Calu3 (cell line): ENCODE measurements around the gene SLAIN1. TPM values are rescaled to one million over a fixed set of nuclear protein-coding genes. Genes with fewer than 3 reads are reported as not detected.

Source experiments
- BruUV-seq: library from RNA; stranded (reverse); fragments of 400-500 nt; replicated peaks from 2 replicates; lab custom pipeline; 2021; lab: Mats Ljungman, UMichigan
- CTCF ChIA-PET: fragments of 300-600 bp; sonication (Branson Sonifier 250); formaldehyde crosslinking; loops from one replicate; lab custom pipeline; 2022; ENCODE audit warnings: antibody characterized with exemption; lab: Charles Lee
- DNase-seq: peaks from one replicate; pipeline ENCODE4 v3.0.0; 2022
- H3K27ac Mint-ChIP-seq: one replicate; pipeline ENCODE4 v1.8.0; 2022; ENCODE audit warnings: mixed read lengths; ENCODE audit not compliant: unreplicated experiment
- H3K27me3 Mint-ChIP-seq: one replicate; pipeline ENCODE4 v1.8.0; 2022; ENCODE audit warnings: mixed read lengths; ENCODE audit not compliant: unreplicated experiment
- H3K36me3 Mint-ChIP-seq: one replicate; pipeline ENCODE4 v1.8.0; 2022; ENCODE audit warnings: mild to moderate bottlenecking, moderate library complexity, mixed read lengths; ENCODE audit not compliant: insufficient read depth, unreplicated experiment
- H3K4me1 Mint-ChIP-seq: one replicate; pipeline ENCODE4 v1.8.0; 2022; ENCODE audit warnings: mild to moderate bottlenecking, low read depth, mixed read lengths; ENCODE audit not compliant: unreplicated experiment
- H3K4me3 Mint-ChIP-seq: one replicate; pipeline ENCODE4 v1.8.0; 2022; ENCODE audit warnings: mild to moderate bottlenecking, low read depth, moderate library complexity, mixed read lengths; ENCODE audit not compliant: unreplicated experiment
- H3K9me3 Mint-ChIP-seq: one replicate; pipeline ENCODE4 v1.8.0; 2022; ENCODE audit warnings: low read depth, mixed read lengths; ENCODE audit not compliant: unreplicated experiment
- CTCF ChIP-seq: fragments of 200-600 bp; IDR thresholded peaks from one replicate; pipeline ENCODE4 v1.8.0; 2022; ENCODE audit warnings: antibody characterized with exemption; ENCODE audit not compliant: unreplicated experiment
- intact Hi-C: fragments of 100-400 bp; cut with micrococcal nuclease; formaldehyde crosslinking; loops from one replicate; pipeline ENCODE4 v1.10.0; 2022; ENCODE audit not compliant: unreplicated experiment
- total RNA-seq: library from RNA; stranded (reverse); gene quantifications from 2 replicates; pipeline ENCODE4 v1.2.3, GENCODE V29; 2022

SLAIN1 gene
- total RNA-seq, 1 experiment from 2014 or later, result 4.1 TPM

DNA sequence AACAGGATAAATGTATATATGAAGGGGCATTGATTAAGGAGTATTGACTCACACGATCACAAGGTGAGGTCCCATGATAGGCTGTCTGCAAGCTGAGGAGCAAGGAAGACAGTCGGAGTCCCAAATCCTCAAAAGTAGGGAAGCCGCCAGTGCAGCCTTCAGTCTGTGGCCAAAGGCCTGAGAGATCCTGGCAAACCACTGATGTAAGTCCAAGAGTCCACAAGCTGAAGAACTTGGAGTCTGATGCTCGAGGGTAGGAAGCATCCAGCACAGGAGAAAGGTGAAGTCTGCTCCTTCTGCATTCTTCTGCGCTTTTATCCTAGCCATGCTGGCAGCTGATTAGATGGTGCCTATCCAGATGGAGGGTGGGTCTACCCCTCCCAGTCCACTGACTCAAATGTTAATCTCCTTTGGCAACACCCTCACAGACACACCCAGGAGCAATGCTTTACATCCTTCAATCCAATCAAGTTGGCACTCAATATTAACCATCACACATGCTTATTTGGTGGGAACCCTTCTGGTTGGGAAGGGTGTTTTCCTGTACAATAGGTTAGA lies 55.1 kb downstream of the SLAIN1 start:
- H3K27me3 Mint-ChIP-seq, result no peaks in the 10 kb centered on the region
- TF ChIP-seq CTCF, result no peak
- CTCF ChIA-PET, result interaction anchor here (1.3 kb wide), 1 partner anchor 159 kb away, joined by 6 read pairs; no protein-coding TSS in a partner anchor
- no peak overlapping the region for H3K27ac Mint-ChIP-seq
- no peaks in the 10 kb centered on the region for H3K9me3 Mint-ChIP-seq
- no peaks in the 10 kb centered on the region for H3K36me3 Mint-ChIP-seq
- DNase-seq, result no peak
- H3K4me3 Mint-ChIP-seq, result no peak overlapping the region
- H3K4me1 Mint-ChIP-seq, result no peaks in the 10 kb centered on the region
- BruUV-seq, result no TSS peak
- intact Hi-C loops, result loop anchor here (1.0 kb wide), 1 partner anchor 159 kb away; no protein-coding TSS in a partner anchor

- BruUV-seq, result no TSS peak
- H3K27me3 Mint-ChIP-seq, result no peaks in the 10 kb centered on the region
- H3K4me3 Mint-ChIP-seq, result no peak overlapping the region
- CTCF ChIA-PET, result no interaction called here
- no peaks in the 10 kb centered on the region for H3K9me3 Mint-ChIP-seq
- intact Hi-C loops, result no loop called here
- H3K36me3 Mint-ChIP-seq, result no peaks in the 10 kb centered on the region
- no peak for TF ChIP-seq CTCF
- no peaks in the 10 kb centered on the region for H3K4me1 Mint-ChIP-seq
- no peak for DNase-seq
- no peak overlapping the region for H3K27ac Mint-ChIP-seq
These were observed 63.4 kb downstream of the SLAIN1 start for GRCh38 chr13:77760893-77761292.

DNA sequence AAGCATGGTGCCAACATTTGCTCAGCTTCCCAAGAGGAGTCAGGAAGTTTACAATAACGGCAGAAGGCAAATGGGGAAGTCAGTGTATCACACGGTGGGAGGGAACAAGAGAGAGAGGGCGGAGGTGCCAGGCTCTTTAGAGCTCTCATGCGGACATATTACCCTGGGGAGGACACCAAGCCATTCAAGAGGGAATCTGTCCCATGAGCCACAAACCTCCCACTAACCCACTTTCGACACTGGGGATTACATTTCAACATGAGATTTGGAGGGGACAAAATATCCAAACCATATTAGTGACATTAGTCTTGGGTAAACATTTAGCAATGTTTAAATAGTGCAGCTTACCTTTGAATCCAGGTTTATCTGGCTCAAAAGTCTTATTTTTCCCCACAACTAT lies 69.9 kb downstream of the SLAIN1 start:
- no peak for TF ChIP-seq CTCF
- BruUV-seq, result no TSS peak
- intact Hi-C loops, result no loop called here
- no peaks in the 10 kb centered on the region for H3K9me3 Mint-ChIP-seq
- H3K4me1 Mint-ChIP-seq, result no peaks in the 10 kb centered on the region
- no peaks in the 10 kb centered on the region for H3K36me3 Mint-ChIP-seq
- H3K4me3 Mint-ChIP-seq, result no peak overlapping the region
- H3K27me3 Mint-ChIP-seq, result no peaks in the 10 kb centered on the region
- H3K27ac Mint-ChIP-seq, result no peak overlapping the region
- CTCF ChIA-PET, result no interaction called here
- no peak for DNase-seq

- intact Hi-C loops, result no loop called here
- CTCF ChIA-PET, result no interaction called here
- no TSS peak for BruUV-seq
- Mint-ChIP-seq H3K27me3 (no peaks in the 10 kb centered on the region), H3K9me3 (no peaks in the 10 kb centered on the region), H3K36me3 (no peaks in the 10 kb centered on the region), H3K4me3 (no peak overlapping the region), H3K27ac (no peak overlapping the region), H3K4me1 (no peaks in the 10 kb centered on the region)
- TF ChIP-seq CTCF, result no peak
- no peak for DNase-seq
These were observed 76.7 kb downstream of the SLAIN1 start for GRCh38 chr13:77774181-77774580.
